Lower leg skin (tissue), 3 donors: ENCODE measurements around the gene HIP1.

Source experiments
- POLR2A ChIP-seq, 2 donors: fragments of 450-650 bp; IDR thresholded peaks; one replicate each; pipeline ENCODE4 v1.6.1; 2016 to 2017; ENCODE audit warnings: antibody characterized with exemption in 2 of 2, mild to moderate bottlenecking in 1 of 2, moderate library complexity in 1 of 2
- TF ChIP-seq, protein P1 (sequence below), 3 donors: fragments of 450-650 bp; IDR thresholded peaks; one replicate each; pipeline ENCODE4 v1.5.1; 2016; ENCODE audit warnings: antibody characterized with exemption in 3 of 3, mild to moderate bottlenecking in 3 of 3, moderate library complexity in 2 of 3

DNA sequence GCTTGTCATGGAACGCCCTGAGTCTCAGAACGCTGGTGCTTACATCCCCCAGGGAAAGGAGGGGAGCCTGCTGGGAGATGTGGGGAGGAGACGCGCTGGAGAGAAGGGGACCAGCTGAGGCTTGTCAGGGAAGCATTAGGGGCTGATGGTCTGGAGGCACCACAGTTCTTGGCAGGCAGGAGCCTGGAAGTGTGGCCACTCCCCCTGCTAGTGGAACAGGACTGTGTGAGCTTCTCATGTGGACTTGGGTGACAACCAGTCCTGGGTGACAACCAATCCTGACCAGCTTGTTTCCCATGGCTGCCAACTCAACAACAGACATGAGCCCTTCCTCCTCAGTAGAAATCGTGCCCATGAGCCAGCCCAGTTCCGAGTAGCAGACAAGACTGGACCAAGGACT lies 158.8 kb downstream of the HIP1 start:
- TF ChIP-seq POLR2A (IDR thresholded peaks at IDR 0.05) = no peak
- TF ChIP-seq, protein P1, sequence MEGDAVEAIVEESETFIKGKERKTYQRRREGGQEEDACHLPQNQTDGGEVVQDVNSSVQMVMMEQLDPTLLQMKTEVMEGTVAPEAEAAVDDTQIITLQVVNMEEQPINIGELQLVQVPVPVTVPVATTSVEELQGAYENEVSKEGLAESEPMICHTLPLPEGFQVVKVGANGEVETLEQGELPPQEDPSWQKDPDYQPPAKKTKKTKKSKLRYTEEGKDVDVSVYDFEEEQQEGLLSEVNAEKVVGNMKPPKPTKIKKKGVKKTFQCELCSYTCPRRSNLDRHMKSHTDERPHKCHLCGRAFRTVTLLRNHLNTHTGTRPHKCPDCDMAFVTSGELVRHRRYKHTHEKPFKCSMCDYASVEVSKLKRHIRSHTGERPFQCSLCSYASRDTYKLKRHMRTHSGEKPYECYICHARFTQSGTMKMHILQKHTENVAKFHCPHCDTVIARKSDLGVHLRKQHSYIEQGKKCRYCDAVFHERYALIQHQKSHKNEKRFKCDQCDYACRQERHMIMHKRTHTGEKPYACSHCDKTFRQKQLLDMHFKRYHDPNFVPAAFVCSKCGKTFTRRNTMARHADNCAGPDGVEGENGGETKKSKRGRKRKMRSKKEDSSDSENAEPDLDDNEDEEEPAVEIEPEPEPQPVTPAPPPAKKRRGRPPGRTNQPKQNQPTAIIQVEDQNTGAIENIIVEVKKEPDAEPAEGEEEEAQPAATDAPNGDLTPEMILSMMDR (IDR thresholded peaks at IDR 0.05) = no peak
